ENCODE results near the gene TNS3. TPM values are rescaled to one million over a fixed set of nuclear protein-coding genes. Genes with fewer than 3 reads are reported as not detected.

The TNS3 gene
- total and polyA plus RNA-seq, 10 of the 15 experiments (the other 5 are each of a cell fraction or from before 2014, with no cell fraction given): 0.27 to 2.7 (median 0.79) TPM

GRCh38 chr7:47340517-47340916, 241.4 kb downstream of the TNS3 start:
- H3K36me3 ChIP-seq (ENCODE audit: control insufficient read depth in 2 of 2, insufficient read depth in 2 of 2, low read length in 1 of 2): no peaks in the 10 kb centered on the region
- in situ Hi-C loops (cut with MboI) (no loop called here), intact Hi-C loops (cut with micrococcal nuclease; ENCODE audit: unreplicated experiment) (no loop called here)
- no peaks in the 10 kb centered on the region for H3K9me3 ChIP-seq (replicated peaks; ENCODE audit: control insufficient read depth, insufficient read depth, low read length)
- no peaks in the 10 kb centered on the region for H3K79me2 ChIP-seq (ENCODE audit: control insufficient read depth, insufficient read depth, low read length)
- H2AFZ ChIP-seq (ENCODE audit: control insufficient read depth, low read depth, low read length): no peak overlapping the region
- WGBS (ENCODE audit: insufficient coverage, insufficient replicate concordance, low lambda C conversion rate, missing lambda C conversion rate): 55% methylated on average over 3 of the region's 3 CpGs
- ChIA-PET SMC1A (ENCODE audit: uncharacterized antibody, unreplicated experiment) (no interaction called here), CTCF (no interaction called here), RAD21 (ENCODE audit: unreplicated experiment) (no interaction called here), POLR2A (no interaction called here)
- H3K9ac ChIP-seq (ENCODE audit: control insufficient read depth, insufficient read depth, low read length): no peak overlapping the region
- ATAC-seq: no peak
- no peak for TF ChIP-seq TBL1XR1 (IDR thresholded peaks at IDR 0.05; ENCODE audit: low read depth, low read length)
- TF ChIP-seq ZZZ3 (IDR thresholded peaks at IDR 0.05; ENCODE audit: control insufficient read depth, insufficient read length, low read depth): no peak
- TF ChIP-seq SMC3 (IDR thresholded peaks at IDR 0.05; ENCODE audit: borderline replicate concordance, low read length): no peak
- no peak for TF ChIP-seq FOS (IDR thresholded peaks at IDR 0.05; ENCODE audit: borderline replicate concordance, extremely low read depth, insufficient read length)
- no peak for TF ChIP-seq FOXM1 (IDR thresholded peaks at IDR 0.05; ENCODE audit: low read depth, low read length)
- no peak for TF ChIP-seq YBX1 (IDR thresholded peaks at IDR 0.05)
- TF ChIP-seq ZNF687 (IDR thresholded peaks at IDR 0.05): no peak
- no peak for FAIRE-seq
- no peaks in the 10 kb centered on the region for H3K27me3 ChIP-seq (replicated peaks in 1 of 2; ENCODE audit: control insufficient read depth in 2 of 2, insufficient read depth in 2 of 2, low read length in 1 of 2)
- DNase-seq (ENCODE audit: low read depth, low spot score): no peak
- H3K4me2 ChIP-seq (ENCODE audit: control insufficient read depth, insufficient read depth): no peak overlapping the region
- H3K4me1 ChIP-seq (ENCODE audit: control insufficient read depth, insufficient read depth, low read length): no peaks in the 10 kb centered on the region
- H3K27ac ChIP-seq (ENCODE audit: control insufficient read depth, insufficient read depth): no peak overlapping the region
- no peaks in the 10 kb centered on the region for H4K20me1 ChIP-seq (ENCODE audit: control insufficient read depth, insufficient read depth)
- no peak overlapping the region for H3K4me3 ChIP-seq
- BruUV-seq (replicated peaks): no TSS peak

All from GM12878 (cell line).